Measurements from ENCODE around the gene ZNF133. TPM values are rescaled to one million over a fixed set of nuclear protein-coding genes. Genes with fewer than 3 reads are reported as not detected.
A peak's percentile ranks its signal among the peaks of the same experiment; 100 is the strongest.

Gene ZNF133
- total and polyA plus RNA-seq, 2 experiments from 2014 or later, result 9.4 to 15.1 TPM

DNA sequence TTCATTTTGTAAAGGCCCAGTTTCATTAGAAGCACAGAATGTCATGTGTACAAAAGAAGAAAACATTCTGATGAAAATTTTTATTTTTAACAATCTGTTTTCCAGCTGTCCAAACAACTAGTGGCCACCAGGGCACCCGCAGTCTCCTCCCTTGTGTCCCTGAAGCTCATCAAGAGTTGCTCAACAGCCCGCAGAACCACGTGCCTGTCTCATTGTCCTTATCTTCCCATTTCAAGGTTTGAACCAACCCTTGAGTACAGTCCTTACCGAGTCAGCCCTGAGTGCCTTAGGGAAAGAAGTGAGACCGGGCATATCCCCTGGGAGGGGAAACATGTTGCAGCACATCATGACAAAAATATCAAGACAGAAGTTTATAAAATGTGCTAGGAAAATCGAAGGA, 15.9 kb upstream of the ZNF133 start:
- H3K27ac Mint-ChIP-seq, result no peak overlapping the region
- Histone ChIP-seq H3K27ac (ENCODE audit: low read depth) (no peak overlapping the region), H2AFZ (0 out of 2 replicates have a peak overlapping the region, but pooled peaks have one; percentile 83)

More for the DNA sequence above, 15.9 kb upstream of the ZNF133 start:
- Histone ChIP-seq H3K9me2 (ENCODE audit: insufficient read depth) (no peaks in the 10 kb centered on the region), H3K4me2 (no peak overlapping the region), H3F3A (replicated peaks; ENCODE audit: low read depth) (no peaks in the 10 kb centered on the region), H3K4me3 (no peak overlapping the region), H3K36me3 (ENCODE audit: insufficient read depth) (no peaks in the 10 kb centered on the region), H4K20me1 (replicated peaks; ENCODE audit: insufficient read depth) (no peaks in the 10 kb centered on the region), H3K4me1 (ENCODE audit: insufficient read depth) (no peaks in the 10 kb centered on the region), H3K79me2 (replicated peaks; ENCODE audit: insufficient read depth) (no peaks in the 10 kb centered on the region), H3K27me3 (ENCODE audit: insufficient read depth) (no peaks in the 10 kb centered on the region)
- Mint-ChIP-seq H3K4me1 (peaks cover 4% of the 10 kb centered on the region), H3K4me3 (no peak overlapping the region), H3K27me3 (ENCODE audit: insufficient read depth, low read depth, poor library complexity) (no peaks in the 10 kb centered on the region), H3K9me3 (no peaks in the 10 kb centered on the region), H3K36me3 (ENCODE audit: low read depth) (no peaks in the 10 kb centered on the region)
- DNase-seq (ENCODE audit: low spot score), result peak; percentile 40
- no peak; the same call in 2 of the 3 replicates for ATAC-seq
- TF ChIP-seq, protein P1, sequence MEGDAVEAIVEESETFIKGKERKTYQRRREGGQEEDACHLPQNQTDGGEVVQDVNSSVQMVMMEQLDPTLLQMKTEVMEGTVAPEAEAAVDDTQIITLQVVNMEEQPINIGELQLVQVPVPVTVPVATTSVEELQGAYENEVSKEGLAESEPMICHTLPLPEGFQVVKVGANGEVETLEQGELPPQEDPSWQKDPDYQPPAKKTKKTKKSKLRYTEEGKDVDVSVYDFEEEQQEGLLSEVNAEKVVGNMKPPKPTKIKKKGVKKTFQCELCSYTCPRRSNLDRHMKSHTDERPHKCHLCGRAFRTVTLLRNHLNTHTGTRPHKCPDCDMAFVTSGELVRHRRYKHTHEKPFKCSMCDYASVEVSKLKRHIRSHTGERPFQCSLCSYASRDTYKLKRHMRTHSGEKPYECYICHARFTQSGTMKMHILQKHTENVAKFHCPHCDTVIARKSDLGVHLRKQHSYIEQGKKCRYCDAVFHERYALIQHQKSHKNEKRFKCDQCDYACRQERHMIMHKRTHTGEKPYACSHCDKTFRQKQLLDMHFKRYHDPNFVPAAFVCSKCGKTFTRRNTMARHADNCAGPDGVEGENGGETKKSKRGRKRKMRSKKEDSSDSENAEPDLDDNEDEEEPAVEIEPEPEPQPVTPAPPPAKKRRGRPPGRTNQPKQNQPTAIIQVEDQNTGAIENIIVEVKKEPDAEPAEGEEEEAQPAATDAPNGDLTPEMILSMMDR (conservative IDR thresholded peaks at IDR 0.05; ENCODE audit: low read depth in 2 of 2), result peak in 1 of 2 experiments; percentile 36; a peak in 2 of 4 replicates
- TF ChIP-seq, protein P2, sequence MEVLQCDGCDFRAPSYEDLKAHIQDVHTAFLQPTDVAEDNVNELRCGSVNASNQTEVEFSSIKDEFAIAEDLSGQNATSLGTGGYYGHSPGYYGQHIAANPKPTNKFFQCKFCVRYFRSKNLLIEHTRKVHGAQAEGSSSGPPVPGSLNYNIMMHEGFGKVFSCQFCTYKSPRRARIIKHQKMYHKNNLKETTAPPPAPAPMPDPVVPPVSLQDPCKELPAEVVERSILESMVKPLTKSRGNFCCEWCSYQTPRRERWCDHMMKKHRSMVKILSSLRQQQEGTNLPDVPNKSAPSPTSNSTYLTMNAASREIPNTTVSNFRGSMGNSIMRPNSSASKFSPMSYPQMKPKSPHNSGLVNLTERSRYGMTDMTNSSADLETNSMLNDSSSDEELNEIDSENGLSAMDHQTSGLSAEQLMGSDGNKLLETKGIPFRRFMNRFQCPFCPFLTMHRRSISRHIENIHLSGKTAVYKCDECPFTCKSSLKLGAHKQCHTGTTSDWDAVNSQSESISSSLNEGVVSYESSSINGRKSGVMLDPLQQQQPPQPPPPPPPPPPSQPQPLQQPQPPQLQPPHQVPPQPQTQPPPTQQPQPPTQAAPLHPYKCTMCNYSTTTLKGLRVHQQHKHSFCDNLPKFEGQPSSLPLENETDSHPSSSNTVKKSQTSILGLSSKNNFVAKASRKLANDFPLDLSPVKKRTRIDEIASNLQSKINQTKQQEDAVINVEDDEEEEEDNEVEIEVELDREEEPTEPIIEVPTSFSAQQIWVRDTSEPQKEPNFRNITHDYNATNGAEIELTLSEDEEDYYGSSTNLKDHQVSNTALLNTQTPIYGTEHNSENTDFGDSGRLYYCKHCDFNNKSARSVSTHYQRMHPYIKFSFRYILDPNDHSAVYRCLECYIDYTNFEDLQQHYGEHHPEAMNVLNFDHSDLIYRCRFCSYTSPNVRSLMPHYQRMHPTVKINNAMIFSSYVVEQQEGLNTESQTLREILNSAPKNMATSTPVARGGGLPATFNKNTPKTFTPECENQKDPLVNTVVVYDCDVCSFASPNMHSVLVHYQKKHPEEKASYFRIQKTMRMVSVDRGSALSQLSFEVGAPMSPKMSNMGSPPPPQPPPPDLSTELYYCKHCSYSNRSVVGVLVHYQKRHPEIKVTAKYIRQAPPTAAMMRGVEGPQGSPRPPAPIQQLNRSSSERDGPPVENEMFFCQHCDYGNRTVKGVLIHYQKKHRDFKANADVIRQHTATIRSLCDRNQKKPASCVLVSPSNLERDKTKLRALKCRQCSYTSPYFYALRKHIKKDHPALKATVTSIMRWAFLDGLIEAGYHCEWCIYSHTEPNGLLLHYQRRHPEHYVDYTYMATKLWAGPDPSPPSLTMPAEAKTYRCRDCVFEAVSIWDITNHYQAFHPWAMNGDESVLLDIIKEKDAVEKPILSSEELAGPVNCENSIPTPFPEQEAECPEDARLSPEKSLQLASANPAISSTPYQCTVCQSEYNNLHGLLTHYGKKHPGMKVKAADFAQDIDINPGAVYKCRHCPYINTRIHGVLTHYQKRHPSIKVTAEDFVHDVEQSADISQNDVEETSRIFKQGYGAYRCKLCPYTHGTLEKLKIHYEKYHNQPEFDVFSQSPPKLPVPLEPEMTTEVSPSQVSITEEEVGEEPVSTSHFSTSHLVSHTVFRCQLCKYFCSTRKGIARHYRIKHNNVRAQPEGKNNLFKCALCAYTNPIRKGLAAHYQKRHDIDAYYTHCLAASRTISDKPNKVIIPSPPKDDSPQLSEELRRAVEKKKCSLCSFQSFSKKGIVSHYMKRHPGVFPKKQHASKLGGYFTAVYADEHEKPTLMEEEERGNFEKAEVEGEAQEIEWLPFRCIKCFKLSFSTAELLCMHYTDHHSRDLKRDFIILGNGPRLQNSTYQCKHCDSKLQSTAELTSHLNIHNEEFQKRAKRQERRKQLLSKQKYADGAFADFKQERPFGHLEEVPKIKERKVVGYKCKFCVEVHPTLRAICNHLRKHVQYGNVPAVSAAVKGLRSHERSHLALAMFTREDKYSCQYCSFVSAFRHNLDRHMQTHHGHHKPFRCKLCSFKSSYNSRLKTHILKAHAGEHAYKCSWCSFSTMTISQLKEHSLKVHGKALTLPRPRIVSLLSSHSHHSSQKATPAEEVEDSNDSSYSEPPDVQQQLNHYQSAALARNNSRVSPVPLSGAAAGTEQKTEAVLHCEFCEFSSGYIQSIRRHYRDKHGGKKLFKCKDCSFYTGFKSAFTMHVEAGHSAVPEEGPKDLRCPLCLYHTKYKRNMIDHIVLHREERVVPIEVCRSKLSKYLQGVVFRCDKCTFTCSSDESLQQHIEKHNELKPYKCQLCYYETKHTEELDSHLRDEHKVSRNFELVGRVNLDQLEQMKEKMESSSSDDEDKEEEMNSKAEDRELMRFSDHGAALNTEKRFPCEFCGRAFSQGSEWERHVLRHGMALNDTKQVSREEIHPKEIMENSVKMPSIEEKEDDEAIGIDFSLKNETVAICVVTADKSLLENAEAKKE (CRISPR knock-in tag; IDR thresholded peaks at IDR 0.05), result no peak
- TF ChIP-seq, protein P3, sequence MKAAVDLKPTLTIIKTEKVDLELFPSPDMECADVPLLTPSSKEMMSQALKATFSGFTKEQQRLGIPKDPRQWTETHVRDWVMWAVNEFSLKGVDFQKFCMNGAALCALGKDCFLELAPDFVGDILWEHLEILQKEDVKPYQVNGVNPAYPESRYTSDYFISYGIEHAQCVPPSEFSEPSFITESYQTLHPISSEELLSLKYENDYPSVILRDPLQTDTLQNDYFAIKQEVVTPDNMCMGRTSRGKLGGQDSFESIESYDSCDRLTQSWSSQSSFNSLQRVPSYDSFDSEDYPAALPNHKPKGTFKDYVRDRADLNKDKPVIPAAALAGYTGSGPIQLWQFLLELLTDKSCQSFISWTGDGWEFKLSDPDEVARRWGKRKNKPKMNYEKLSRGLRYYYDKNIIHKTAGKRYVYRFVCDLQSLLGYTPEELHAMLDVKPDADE (IDR thresholded peaks at IDR 0.05), result no peak
- no peak for TF ChIP-seq STAT1 (IDR thresholded peaks at IDR 0.05; ENCODE audit: unreplicated experiment)

Data from GM23338 (cell line).